ENCODE results near the gene MSI2. TPM values are rescaled to one million over a fixed set of nuclear protein-coding genes. Genes with fewer than 3 reads are reported as not detected.

MSI2 gene
- total RNA-seq, 1 donor: 23.2 TPM

DNA sequence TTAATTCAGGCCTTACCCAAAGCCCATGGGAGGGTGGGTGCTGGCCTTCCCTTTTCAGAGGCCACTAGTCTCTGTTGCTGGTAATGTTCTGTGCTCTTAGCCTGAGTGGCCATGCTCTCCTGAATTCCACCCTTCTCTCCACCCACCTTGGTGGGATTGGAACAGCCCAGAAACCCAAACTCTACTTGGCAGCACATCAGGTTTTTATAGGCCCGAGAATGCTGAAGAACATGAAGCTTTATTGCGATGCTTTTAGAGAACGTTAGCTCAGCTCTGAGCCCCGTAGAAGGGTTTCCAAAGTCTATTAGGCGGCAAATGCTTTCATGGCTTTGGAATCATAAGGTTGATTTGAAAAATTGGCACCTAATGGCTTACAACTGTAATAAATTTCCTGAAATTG, 209.3 kb downstream of the MSI2 start:
- Histone ChIP-seq H3K4me2 (ENCODE audit: insufficient read depth, low read length) (no peak overlapping the region), H2AFZ (ENCODE audit: low read length) (no peak overlapping the region), H3K4me3 (ENCODE audit: insufficient read depth, low read length) (no peak overlapping the region), H3K79me2 (ENCODE audit: insufficient read depth, low read length) (no peaks in the 10 kb centered on the region), H3K4me1 (ENCODE audit: insufficient read depth, low read length) (peaks cover 12% of the 10 kb centered on the region), H3K9me3 (ENCODE audit: low read depth, low read length) (no peaks in the 10 kb centered on the region), H4K20me1 (ENCODE audit: insufficient read depth, low read length) (no peaks in the 10 kb centered on the region), H3K36me3 (ENCODE audit: insufficient read depth, low read length) (no peaks in the 10 kb centered on the region), H3K27me3 (ENCODE audit: insufficient read depth, low read length) (no peaks in the 10 kb centered on the region), H3K27ac (ENCODE audit: low read depth, low read length) (no peak overlapping the region)
- peak; percentile 6 for DNase-seq (ENCODE audit: insufficient read length, low spot score, missing footprints)
- TF ChIP-seq, protein P1, sequence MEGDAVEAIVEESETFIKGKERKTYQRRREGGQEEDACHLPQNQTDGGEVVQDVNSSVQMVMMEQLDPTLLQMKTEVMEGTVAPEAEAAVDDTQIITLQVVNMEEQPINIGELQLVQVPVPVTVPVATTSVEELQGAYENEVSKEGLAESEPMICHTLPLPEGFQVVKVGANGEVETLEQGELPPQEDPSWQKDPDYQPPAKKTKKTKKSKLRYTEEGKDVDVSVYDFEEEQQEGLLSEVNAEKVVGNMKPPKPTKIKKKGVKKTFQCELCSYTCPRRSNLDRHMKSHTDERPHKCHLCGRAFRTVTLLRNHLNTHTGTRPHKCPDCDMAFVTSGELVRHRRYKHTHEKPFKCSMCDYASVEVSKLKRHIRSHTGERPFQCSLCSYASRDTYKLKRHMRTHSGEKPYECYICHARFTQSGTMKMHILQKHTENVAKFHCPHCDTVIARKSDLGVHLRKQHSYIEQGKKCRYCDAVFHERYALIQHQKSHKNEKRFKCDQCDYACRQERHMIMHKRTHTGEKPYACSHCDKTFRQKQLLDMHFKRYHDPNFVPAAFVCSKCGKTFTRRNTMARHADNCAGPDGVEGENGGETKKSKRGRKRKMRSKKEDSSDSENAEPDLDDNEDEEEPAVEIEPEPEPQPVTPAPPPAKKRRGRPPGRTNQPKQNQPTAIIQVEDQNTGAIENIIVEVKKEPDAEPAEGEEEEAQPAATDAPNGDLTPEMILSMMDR (IDR thresholded peaks at IDR 0.05; ENCODE audit: extremely low read depth, low read depth, low read length): no peak

DNA sequence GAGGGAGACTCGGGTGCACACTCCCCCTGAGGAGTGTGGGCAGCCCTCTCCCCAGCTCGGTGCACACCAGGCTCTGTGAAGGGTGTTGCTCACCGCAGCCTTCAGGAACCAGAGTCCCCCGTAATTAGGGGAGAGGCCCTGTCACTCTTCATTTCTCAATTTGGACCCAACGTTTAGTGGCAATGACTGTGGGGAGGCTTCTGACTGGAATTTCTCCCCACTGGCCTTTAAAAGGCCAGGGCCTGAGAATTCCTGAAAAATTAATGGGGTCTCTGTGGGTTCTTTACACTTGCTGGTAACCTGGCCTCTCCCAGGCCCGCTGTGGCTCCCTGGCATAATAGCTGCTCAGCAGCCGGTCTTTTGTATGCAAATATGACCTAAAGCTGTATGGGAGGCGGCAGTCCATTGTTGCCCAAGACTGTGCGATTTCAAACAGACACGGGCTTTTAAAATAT, 209.7 kb downstream of the MSI2 start:
- Histone ChIP-seq H3K9me3 (ENCODE audit: low read depth, low read length) (no peaks in the 10 kb centered on the region), H3K4me3 (ENCODE audit: insufficient read depth, low read length) (no peak overlapping the region), H4K20me1 (ENCODE audit: insufficient read depth, low read length) (no peaks in the 10 kb centered on the region), H3K79me2 (ENCODE audit: insufficient read depth, low read length) (no peaks in the 10 kb centered on the region), H3K36me3 (ENCODE audit: insufficient read depth, low read length) (no peaks in the 10 kb centered on the region), H2AFZ (ENCODE audit: low read length) (no peak overlapping the region), H3K27ac (ENCODE audit: low read depth, low read length) (no peak overlapping the region), H3K4me1 (ENCODE audit: insufficient read depth, low read length) (peaks cover 12% of the 10 kb centered on the region), H3K27me3 (ENCODE audit: insufficient read depth, low read length) (no peaks in the 10 kb centered on the region), H3K4me2 (ENCODE audit: insufficient read depth, low read length) (no peak overlapping the region)
- peak; percentile 19 for DNase-seq (ENCODE audit: insufficient read length, low spot score, missing footprints)
- TF ChIP-seq, protein P1 (IDR thresholded peaks at IDR 0.05; ENCODE audit: extremely low read depth, low read depth, low read length): no peak

DNA sequence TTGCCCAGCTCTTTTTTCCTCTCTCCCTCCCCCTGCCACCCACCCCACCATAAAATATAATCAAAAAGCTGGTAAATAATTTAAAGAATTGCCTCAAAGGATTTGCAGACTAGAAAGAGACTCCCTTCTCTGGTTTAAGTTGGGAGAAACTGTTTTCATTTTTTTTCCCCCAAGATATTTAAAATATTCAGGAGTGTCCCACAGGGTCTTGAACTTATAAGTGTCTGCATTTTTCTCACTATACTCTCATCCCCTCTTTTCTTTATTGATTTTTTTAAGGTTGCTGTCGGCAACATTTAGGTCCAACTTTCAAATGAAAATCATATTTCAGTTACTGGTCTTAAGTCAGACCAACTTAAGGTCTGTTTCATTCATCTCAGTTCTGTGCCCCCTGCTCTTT, 210.2 kb downstream of the MSI2 start:
- no peak overlapping the region for H3K27ac ChIP-seq (ENCODE audit: low read depth, low read length)
- no peaks in the 10 kb centered on the region for H3K36me3 ChIP-seq (ENCODE audit: insufficient read depth, low read length)
- H3K4me2 ChIP-seq (ENCODE audit: insufficient read depth, low read length): no peak overlapping the region
- no peaks in the 10 kb centered on the region for H3K9me3 ChIP-seq (ENCODE audit: low read depth, low read length)
- H4K20me1 ChIP-seq (ENCODE audit: insufficient read depth, low read length): no peaks in the 10 kb centered on the region
- no peak overlapping the region for H2AFZ ChIP-seq (ENCODE audit: low read length)
- no peaks in the 10 kb centered on the region for H3K79me2 ChIP-seq (ENCODE audit: insufficient read depth, low read length)
- no peaks in the 10 kb centered on the region for H3K27me3 ChIP-seq (ENCODE audit: insufficient read depth, low read length)
- H3K4me1 ChIP-seq (ENCODE audit: insufficient read depth, low read length): peaks cover 12% of the 10 kb centered on the region
- DNase-seq (ENCODE audit: insufficient read length, low spot score, missing footprints): no peak
- TF ChIP-seq, protein P1 (IDR thresholded peaks at IDR 0.05; ENCODE audit: extremely low read depth, low read depth, low read length): no peak
- no peak overlapping the region for H3K4me3 ChIP-seq (ENCODE audit: insufficient read depth, low read length)

DNA sequence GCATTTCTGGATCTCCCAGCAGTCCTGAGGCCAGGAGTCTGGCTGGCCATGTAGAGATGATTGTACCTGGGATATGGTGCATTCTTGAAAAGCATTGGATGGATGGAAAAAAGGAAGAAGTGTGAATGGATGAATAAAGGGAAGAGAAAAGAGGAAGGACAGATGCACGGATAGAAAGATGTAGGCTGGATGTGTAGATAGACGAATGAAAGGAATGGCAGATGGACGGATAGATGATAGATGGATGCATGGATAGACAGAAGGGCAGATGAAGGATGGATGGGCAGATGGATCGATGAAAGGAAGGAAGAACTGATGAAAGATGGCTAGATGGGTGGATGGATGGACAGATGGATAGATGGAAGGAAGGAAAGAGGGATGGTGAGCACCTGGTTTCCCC, 210.9 kb downstream of the MSI2 start:
- DNase-seq (ENCODE audit: insufficient read length, low spot score, missing footprints): no peak
- H3K36me3 ChIP-seq (ENCODE audit: insufficient read depth, low read length): no peaks in the 10 kb centered on the region
- no peaks in the 10 kb centered on the region for H3K9me3 ChIP-seq (ENCODE audit: low read depth, low read length)
- H3K4me1 ChIP-seq (ENCODE audit: insufficient read depth, low read length): peaks cover 12% of the 10 kb centered on the region
- no peaks in the 10 kb centered on the region for H4K20me1 ChIP-seq (ENCODE audit: insufficient read depth, low read length)
- H3K79me2 ChIP-seq (ENCODE audit: insufficient read depth, low read length): no peaks in the 10 kb centered on the region
- no peak overlapping the region for H2AFZ ChIP-seq (ENCODE audit: low read length)
- H3K27ac ChIP-seq (ENCODE audit: low read depth, low read length): no peak overlapping the region
- TF ChIP-seq, protein P1 (IDR thresholded peaks at IDR 0.05; ENCODE audit: extremely low read depth, low read depth, low read length): no peak
- H3K4me2 ChIP-seq (ENCODE audit: insufficient read depth, low read length): no peak overlapping the region
- H3K27me3 ChIP-seq (ENCODE audit: insufficient read depth, low read length): no peaks in the 10 kb centered on the region
- no peak overlapping the region for H3K4me3 ChIP-seq (ENCODE audit: insufficient read depth, low read length)
